ENCODE data around the gene ADCY1. TPM values are rescaled to one million over a fixed set of nuclear protein-coding genes. Genes with fewer than 3 reads are reported as not detected.

Gene ADCY1
- total RNA-seq, 1 experiment from 2014 or later, result 3.1 TPM

DNA sequence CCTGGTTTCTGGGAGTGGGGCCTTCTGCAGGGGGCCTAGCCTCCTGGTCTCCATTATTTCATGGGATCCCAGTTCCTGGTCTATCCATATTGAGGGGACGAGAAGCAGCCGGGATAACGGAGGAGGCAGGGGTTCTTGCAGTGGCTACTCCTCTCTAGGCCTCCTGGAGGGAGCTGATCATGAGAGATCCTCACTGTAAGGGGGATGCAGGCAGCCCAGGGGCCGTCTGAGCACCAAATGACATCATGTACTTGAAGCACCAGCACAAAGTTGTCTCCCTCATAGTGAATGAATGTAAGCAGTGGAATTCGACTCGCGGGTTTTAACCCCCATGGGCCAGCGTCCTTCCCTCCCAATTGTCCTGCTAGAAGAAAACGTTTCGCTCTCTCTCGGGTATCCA lies 964 bp upstream of the ADCY1 start:
- no peaks in the 10 kb centered on the region for H4K20me1 ChIP-seq (ENCODE audit: low read length)
- ATAC-seq (no peak), DNase-seq (no peak)
- H2AFZ ChIP-seq (ENCODE audit: low read length), result no peak overlapping the region
- H3K79me2 ChIP-seq (ENCODE audit: low read length), result no peaks in the 10 kb centered on the region
- BruUV-seq (replicated peaks), result no TSS peak
- H3K4me3 ChIP-seq (ENCODE audit: low read length), result no peak overlapping the region
- TF ChIP-seq EZH2phosphoT487 (IDR thresholded peaks at IDR 0.05; ENCODE audit: borderline replicate concordance, low read length), result no peak
- TF ChIP-seq, protein P1, sequence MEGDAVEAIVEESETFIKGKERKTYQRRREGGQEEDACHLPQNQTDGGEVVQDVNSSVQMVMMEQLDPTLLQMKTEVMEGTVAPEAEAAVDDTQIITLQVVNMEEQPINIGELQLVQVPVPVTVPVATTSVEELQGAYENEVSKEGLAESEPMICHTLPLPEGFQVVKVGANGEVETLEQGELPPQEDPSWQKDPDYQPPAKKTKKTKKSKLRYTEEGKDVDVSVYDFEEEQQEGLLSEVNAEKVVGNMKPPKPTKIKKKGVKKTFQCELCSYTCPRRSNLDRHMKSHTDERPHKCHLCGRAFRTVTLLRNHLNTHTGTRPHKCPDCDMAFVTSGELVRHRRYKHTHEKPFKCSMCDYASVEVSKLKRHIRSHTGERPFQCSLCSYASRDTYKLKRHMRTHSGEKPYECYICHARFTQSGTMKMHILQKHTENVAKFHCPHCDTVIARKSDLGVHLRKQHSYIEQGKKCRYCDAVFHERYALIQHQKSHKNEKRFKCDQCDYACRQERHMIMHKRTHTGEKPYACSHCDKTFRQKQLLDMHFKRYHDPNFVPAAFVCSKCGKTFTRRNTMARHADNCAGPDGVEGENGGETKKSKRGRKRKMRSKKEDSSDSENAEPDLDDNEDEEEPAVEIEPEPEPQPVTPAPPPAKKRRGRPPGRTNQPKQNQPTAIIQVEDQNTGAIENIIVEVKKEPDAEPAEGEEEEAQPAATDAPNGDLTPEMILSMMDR (conservative IDR thresholded peaks at IDR 0.05; ENCODE audit: low read depth, low read length), result no peak
- no peak for TF ChIP-seq EZH2 (IDR thresholded peaks at IDR 0.05; ENCODE audit: low read length, unreplicated experiment)
- no peak overlapping the region for H3K4me2 ChIP-seq (ENCODE audit: low read length)
- no peaks in the 10 kb centered on the region for H3K36me3 ChIP-seq (ENCODE audit: low read depth, low read length)
- H3K9me2 ChIP-seq (replicated peaks; ENCODE audit: low read length), result no peaks in the 10 kb centered on the region
- intact Hi-C loops (cut with micrococcal nuclease), result no loop called here
- ChIA-PET POLR2A (ENCODE audit: unreplicated experiment) (no interaction called here), CTCF (no interaction called here)
- no peaks in the 10 kb centered on the region for H3K9me3 ChIP-seq (ENCODE audit: low read length)
- no peak overlapping the region for H3K27ac ChIP-seq (ENCODE audit: low read length)
- H3K27me3 ChIP-seq (ENCODE audit: low read length), result peaks cover 12% of the 10 kb centered on the region
- no peak overlapping the region for H3K9ac ChIP-seq (ENCODE audit: low read length)
- no peaks in the 10 kb centered on the region for H3F3A ChIP-seq (ENCODE audit: low read length, unreplicated experiment)
- no peaks in the 10 kb centered on the region for H3K4me1 ChIP-seq (ENCODE audit: insufficient read depth, low read length)

DNA sequence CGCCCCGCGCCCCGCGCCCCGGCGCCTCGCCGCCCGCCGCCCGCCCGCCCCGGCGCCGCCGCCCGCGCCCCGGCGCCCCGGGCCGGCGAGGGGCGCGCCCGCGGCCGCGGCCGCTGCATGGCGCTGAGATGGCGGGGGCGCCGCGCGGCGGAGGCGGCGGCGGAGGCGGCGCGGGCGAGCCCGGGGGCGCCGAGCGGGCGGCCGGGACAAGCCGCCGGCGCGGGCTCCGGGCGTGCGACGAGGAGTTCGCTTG lies 174 bp downstream of the ADCY1 start:
- Histone ChIP-seq H3K9ac (ENCODE audit: low read length) (no peak overlapping the region), H3K27me3 (ENCODE audit: low read length) (peaks cover 12% of the 10 kb centered on the region), H3K4me1 (ENCODE audit: insufficient read depth, low read length) (no peaks in the 10 kb centered on the region), H3K4me3 (ENCODE audit: low read length) (no peak overlapping the region; the same call in 1 of the 2 replicates), H3K27ac (ENCODE audit: low read length) (no peak overlapping the region), H2AFZ (ENCODE audit: low read length) (no peak overlapping the region), H3K9me3 (ENCODE audit: low read length) (no peaks in the 10 kb centered on the region), H4K20me1 (ENCODE audit: low read length) (no peaks in the 10 kb centered on the region), H3K4me2 (ENCODE audit: low read length) (peak overlapping the region; percentile 87; the same call in 1 of the 2 replicates), H3K36me3 (ENCODE audit: low read depth, low read length) (no peaks in the 10 kb centered on the region), H3F3A (ENCODE audit: low read length, unreplicated experiment) (no peaks in the 10 kb centered on the region), H3K79me2 (ENCODE audit: low read length) (no peaks in the 10 kb centered on the region), H3K9me2 (replicated peaks; ENCODE audit: low read length) (no peaks in the 10 kb centered on the region)
- intact Hi-C loops (cut with micrococcal nuclease), result no loop called here
- ChIA-PET CTCF (no interaction called here), POLR2A (ENCODE audit: unreplicated experiment) (no interaction called here)
- TF ChIP-seq, protein P1 (conservative IDR thresholded peaks at IDR 0.05; ENCODE audit: low read depth, low read length), result no peak
- no peak for TF ChIP-seq EZH2 (IDR thresholded peaks at IDR 0.05; ENCODE audit: low read length, unreplicated experiment)
- TF ChIP-seq EZH2phosphoT487 (IDR thresholded peaks at IDR 0.05; ENCODE audit: borderline replicate concordance, low read length), result no peak
- ATAC-seq, result no peak
- DNase-seq, result no peak
- BruUV-seq (replicated peaks), result no TSS peak

DNA sequence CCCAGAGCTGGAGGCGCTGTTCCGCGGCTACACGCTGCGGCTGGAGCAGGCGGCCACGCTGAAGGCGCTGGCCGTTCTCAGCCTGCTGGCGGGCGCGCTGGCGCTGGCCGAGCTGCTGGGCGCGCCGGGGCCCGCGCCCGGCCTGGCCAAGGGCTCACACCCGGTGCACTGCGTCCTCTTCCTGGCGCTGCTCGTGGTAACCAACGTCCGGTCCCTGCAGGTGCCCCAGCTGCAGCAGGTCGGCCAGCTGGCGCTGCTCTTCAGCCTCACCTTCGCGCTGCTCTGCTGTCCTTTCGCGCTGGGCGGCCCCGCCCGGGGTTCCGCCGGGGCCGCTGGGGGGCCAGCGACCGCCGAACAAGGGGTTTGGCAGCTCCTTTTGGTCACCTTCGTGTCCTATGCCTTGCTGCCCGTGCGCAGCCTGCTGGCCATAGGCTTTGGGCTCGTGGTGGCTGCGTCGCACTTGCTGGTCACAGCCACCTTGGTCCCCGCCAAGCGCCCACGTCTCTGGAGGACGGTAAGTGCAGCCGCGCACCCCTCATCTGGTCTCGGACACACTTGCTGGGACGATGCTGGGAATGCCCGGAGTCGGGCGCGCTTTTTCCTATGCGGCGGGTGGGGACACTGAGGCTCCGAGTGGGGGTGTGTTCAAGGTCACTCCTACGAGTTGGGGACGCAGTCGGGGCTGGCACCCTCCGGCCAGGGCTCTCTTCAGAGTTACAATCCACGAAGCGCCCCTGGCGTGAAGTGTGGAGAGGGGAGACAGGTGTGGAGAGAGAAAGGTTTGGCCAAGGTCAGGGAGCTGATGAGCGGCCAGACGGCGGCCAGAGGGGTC lies 717 bp downstream of the ADCY1 start:
- H3K9me2 ChIP-seq (replicated peaks; ENCODE audit: low read length), result no peaks in the 10 kb centered on the region
- no peaks in the 10 kb centered on the region for H3K36me3 ChIP-seq (ENCODE audit: low read depth, low read length)
- no peak overlapping the region for H3K9ac ChIP-seq (ENCODE audit: low read length)
- no peaks in the 10 kb centered on the region for H3F3A ChIP-seq (ENCODE audit: low read length, unreplicated experiment)
- peak; percentile 81 for ATAC-seq
- ChIA-PET POLR2A (ENCODE audit: unreplicated experiment) (no interaction called here), CTCF (no interaction called here)
- peak; percentile 44 for DNase-seq
- no peaks in the 10 kb centered on the region for H3K4me1 ChIP-seq (ENCODE audit: insufficient read depth, low read length)
- no peaks in the 10 kb centered on the region for H3K9me3 ChIP-seq (ENCODE audit: low read length)
- H3K27me3 ChIP-seq (ENCODE audit: low read length), result peaks cover 12% of the 10 kb centered on the region
- H2AFZ ChIP-seq (ENCODE audit: low read length), result peak overlapping the region; percentile 77
- H3K4me3 ChIP-seq (ENCODE audit: low read length), result peak overlapping the region; percentile 67
- no peak overlapping the region for H3K27ac ChIP-seq (ENCODE audit: low read length)
- TF ChIP-seq EZH2 (IDR thresholded peaks at IDR 0.05; ENCODE audit: low read length, unreplicated experiment), result peak; percentile 40
- TF ChIP-seq, protein P1 (conservative IDR thresholded peaks at IDR 0.05; ENCODE audit: low read depth, low read length), result 0 out of 2 replicates have a peak, but pooled peaks have one; percentile 8
- no peak; the same call in 1 of the 2 replicates for TF ChIP-seq EZH2phosphoT487 (IDR thresholded peaks at IDR 0.05; ENCODE audit: borderline replicate concordance, low read length)
- intact Hi-C loops (cut with micrococcal nuclease), result no loop called here
- H3K4me2 ChIP-seq (ENCODE audit: low read length), result peak overlapping the region; percentile 87
- H4K20me1 ChIP-seq (ENCODE audit: low read length), result no peaks in the 10 kb centered on the region
- no peaks in the 10 kb centered on the region for H3K79me2 ChIP-seq (ENCODE audit: low read length)
- no TSS peak for BruUV-seq (replicated peaks)

Data from PC-3 (cell line).